Measurements from ENCODE around the gene GJA4. TPM values are rescaled to one million over a fixed set of nuclear protein-coding genes. Genes with fewer than 3 reads are reported as not detected.
A peak's percentile ranks its signal among the peaks of the same experiment; 100 is the strongest.

GJA4 gene
- polyA plus RNA-seq, 1 donor from 2014 or later: not detected

DNA sequence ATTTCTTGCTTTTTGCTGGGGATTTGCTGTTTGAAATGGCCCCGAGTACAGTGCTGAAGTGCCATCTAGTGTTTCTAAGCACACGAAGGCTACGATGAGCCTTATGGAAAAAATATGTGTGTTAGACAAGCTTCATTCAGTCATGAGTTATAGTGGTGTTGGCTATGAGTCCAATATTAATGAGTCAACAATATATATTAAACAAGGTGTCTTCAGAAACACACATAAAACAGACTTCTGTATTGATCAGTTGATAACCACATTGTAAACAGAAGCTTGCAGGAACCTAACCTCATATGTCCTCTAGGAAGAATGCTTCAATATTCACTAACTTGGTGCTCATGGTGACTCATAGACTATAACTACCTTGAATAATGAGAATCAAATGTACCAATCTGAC lies 39.6 kb upstream of the GJA4 start:
- H2AFZ ChIP-seq (ENCODE audit: low read depth, low read length): no peak overlapping the region
- no peaks in the 10 kb centered on the region for H3K9me2 ChIP-seq (ENCODE audit: insufficient read depth, low read length)
- H3K4me3 ChIP-seq (ENCODE audit: low read length): no peak overlapping the region
- H3K9ac ChIP-seq (ENCODE audit: low read length): no peak overlapping the region
- H3K4me2 ChIP-seq (ENCODE audit: low read length): no peak overlapping the region
- H3F3A ChIP-seq (ENCODE audit: insufficient read depth, low read length, poor library complexity, severe bottlenecking): no peaks in the 10 kb centered on the region
- H3K9me3 ChIP-seq (ENCODE audit: low read length): no peaks in the 10 kb centered on the region
- no peak overlapping the region for H3K27ac ChIP-seq (ENCODE audit: low read length)
- no peaks in the 10 kb centered on the region for H3K36me3 ChIP-seq (ENCODE audit: insufficient read depth, low read length)
- H3K79me2 ChIP-seq (replicated peaks; ENCODE audit: insufficient read depth, low read length): no peaks in the 10 kb centered on the region
- no peaks in the 10 kb centered on the region for H3K27me3 ChIP-seq (ENCODE audit: insufficient read depth, low read depth, low read length)
- no peaks in the 10 kb centered on the region for H4K20me1 ChIP-seq (ENCODE audit: insufficient read depth)
- TF ChIP-seq SMC3 (conservative IDR thresholded peaks at IDR 0.05; ENCODE audit: poor library complexity): no peak
- peak; percentile 26 for TF ChIP-seq RAD21 (conservative IDR thresholded peaks at IDR 0.05)

DNA sequence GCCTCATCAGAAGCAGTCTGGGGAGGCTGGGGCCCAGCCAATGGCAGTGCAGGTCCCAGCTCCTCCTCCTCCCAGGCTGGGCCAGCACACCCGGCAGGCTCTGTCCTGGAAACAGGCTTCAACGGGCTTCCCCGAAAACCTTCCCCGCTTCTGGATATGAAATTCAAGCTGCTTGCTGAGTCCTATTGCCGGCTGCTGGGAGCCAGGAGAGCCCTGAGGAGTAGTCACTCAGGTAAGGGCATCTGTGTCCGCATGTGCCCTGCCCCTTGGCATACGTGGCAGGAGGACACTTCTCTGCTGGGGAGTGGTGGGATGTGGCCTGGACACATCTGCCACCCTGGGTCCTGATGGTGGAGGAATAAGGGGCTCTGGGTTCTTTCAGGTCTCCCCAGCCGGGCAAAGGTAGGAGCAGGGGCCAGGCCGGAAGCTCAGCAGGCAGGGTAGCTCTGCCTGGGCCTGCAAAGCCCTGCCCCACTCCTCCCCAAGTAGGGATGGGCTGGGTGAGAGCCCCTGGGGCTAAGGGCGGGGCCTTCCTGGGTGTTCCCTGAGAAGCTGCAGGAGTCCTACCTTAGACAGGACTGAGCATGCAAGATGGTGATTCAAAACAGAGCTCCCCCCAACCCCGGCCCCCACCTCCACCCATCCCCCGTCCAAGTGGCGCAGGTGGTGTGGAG lies 37.7 kb upstream of the GJA4 start, which contains the start of gene GJB5:
Gene GJB5 (plus strand): TSS at position 84 of the 674 bp plus-strand sequence. CDS start 2,284 bp downstream, outside the sequence.
- no peaks in the 10 kb centered on the region for H3K27me3 ChIP-seq (ENCODE audit: insufficient read depth, low read depth, low read length)
- H3K9me2 ChIP-seq (ENCODE audit: insufficient read depth, low read length): no peaks in the 10 kb centered on the region
- no peak within 1 kb of the TSS for H3K9ac ChIP-seq (ENCODE audit: low read length)
- H3K79me2 ChIP-seq (replicated peaks; ENCODE audit: insufficient read depth, low read length): no peaks in the 10 kb centered on the region
- no peaks in the 10 kb centered on the region for H4K20me1 ChIP-seq (ENCODE audit: insufficient read depth)
- H2AFZ ChIP-seq (ENCODE audit: low read depth, low read length): no peak within 1 kb of the TSS
- no peak within 1 kb of the TSS for H3K27ac ChIP-seq (ENCODE audit: low read length)
- H3K9me3 ChIP-seq (ENCODE audit: low read length): no peaks in the 10 kb centered on the region
- no peak within 1 kb of the TSS for H3K4me3 ChIP-seq (ENCODE audit: low read length)
- H3K4me2 ChIP-seq (ENCODE audit: low read length): no peak within 1 kb of the TSS
- TF ChIP-seq RAD21 (conservative IDR thresholded peaks at IDR 0.05) (no peak), MXI1 (conservative IDR thresholded peaks at IDR 0.05; ENCODE audit: poor library complexity, severe bottlenecking) (no peak), POLR2AphosphoS5 (IDR thresholded peaks at IDR 0.05) (no peak), TAF1 (IDR thresholded peaks at IDR 0.05; ENCODE audit: low read depth) (no peak), SMC3 (conservative IDR thresholded peaks at IDR 0.05; ENCODE audit: poor library complexity) (no peak), EP300 (conservative IDR thresholded peaks at IDR 0.05; ENCODE audit: poor library complexity, severe bottlenecking) (no peak), EZH2 (IDR thresholded peaks at IDR 0.05; ENCODE audit: borderline replicate concordance, insufficient read depth, low read length, poor library complexity, severe bottlenecking) (no peak)
- TF ChIP-seq, protein P1, sequence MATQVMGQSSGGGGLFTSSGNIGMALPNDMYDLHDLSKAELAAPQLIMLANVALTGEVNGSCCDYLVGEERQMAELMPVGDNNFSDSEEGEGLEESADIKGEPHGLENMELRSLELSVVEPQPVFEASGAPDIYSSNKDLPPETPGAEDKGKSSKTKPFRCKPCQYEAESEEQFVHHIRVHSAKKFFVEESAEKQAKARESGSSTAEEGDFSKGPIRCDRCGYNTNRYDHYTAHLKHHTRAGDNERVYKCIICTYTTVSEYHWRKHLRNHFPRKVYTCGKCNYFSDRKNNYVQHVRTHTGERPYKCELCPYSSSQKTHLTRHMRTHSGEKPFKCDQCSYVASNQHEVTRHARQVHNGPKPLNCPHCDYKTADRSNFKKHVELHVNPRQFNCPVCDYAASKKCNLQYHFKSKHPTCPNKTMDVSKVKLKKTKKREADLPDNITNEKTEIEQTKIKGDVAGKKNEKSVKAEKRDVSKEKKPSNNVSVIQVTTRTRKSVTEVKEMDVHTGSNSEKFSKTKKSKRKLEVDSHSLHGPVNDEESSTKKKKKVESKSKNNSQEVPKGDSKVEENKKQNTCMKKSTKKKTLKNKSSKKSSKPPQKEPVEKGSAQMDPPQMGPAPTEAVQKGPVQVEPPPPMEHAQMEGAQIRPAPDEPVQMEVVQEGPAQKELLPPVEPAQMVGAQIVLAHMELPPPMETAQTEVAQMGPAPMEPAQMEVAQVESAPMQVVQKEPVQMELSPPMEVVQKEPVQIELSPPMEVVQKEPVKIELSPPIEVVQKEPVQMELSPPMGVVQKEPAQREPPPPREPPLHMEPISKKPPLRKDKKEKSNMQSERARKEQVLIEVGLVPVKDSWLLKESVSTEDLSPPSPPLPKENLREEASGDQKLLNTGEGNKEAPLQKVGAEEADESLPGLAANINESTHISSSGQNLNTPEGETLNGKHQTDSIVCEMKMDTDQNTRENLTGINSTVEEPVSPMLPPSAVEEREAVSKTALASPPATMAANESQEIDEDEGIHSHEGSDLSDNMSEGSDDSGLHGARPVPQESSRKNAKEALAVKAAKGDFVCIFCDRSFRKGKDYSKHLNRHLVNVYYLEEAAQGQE (IDR thresholded peaks at IDR 0.05; ENCODE audit: borderline replicate concordance): no peak
- TF ChIP-seq, protein P2, sequence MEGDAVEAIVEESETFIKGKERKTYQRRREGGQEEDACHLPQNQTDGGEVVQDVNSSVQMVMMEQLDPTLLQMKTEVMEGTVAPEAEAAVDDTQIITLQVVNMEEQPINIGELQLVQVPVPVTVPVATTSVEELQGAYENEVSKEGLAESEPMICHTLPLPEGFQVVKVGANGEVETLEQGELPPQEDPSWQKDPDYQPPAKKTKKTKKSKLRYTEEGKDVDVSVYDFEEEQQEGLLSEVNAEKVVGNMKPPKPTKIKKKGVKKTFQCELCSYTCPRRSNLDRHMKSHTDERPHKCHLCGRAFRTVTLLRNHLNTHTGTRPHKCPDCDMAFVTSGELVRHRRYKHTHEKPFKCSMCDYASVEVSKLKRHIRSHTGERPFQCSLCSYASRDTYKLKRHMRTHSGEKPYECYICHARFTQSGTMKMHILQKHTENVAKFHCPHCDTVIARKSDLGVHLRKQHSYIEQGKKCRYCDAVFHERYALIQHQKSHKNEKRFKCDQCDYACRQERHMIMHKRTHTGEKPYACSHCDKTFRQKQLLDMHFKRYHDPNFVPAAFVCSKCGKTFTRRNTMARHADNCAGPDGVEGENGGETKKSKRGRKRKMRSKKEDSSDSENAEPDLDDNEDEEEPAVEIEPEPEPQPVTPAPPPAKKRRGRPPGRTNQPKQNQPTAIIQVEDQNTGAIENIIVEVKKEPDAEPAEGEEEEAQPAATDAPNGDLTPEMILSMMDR (IDR thresholded peaks at IDR 0.05; ENCODE audit: poor library complexity, severe bottlenecking): no peak
- H3K36me3 ChIP-seq (ENCODE audit: insufficient read depth, low read length): no peaks in the 10 kb centered on the region
- H3F3A ChIP-seq (ENCODE audit: insufficient read depth, low read length, poor library complexity, severe bottlenecking): no peaks in the 10 kb centered on the region

All from neural cell (in vitro differentiated cells).